MM.1S (cell line): ENCODE measurements around the gene CTAGE8.
"Not testable (repeated sequence)": the region's sequence is repeated elsewhere in the genome, so short reads cannot be mapped to it uniquely, and the experiment has no call there.

Source experiments
- DNase-seq: peaks from one replicate; pipeline ENCODE4 v3.0.0-alpha.2; 2015
- H2AFZ ChIP-seq: fragments of 300-600 bp; sonication (generic); 2 replicates; pipeline ENCODE4 v1.6.0; 2016; ENCODE audit warnings: antibody characterized with exemption, low read length
- H3F3A ChIP-seq: fragments of 300-600 bp; sonication (generic); 2 replicates; pipeline ENCODE4 v1.6.1; 2016; ENCODE audit warnings: mild to moderate bottlenecking, antibody characterized with exemption, low read length, moderate library complexity, mixed read lengths; ENCODE audit not compliant: insufficient read depth
- H3K27ac ChIP-seq: fragments of 300-600 bp; sonication (generic); 2 replicates; pipeline ENCODE4 v1.5.1; 2016; ENCODE audit warnings: mild to moderate bottlenecking, low read length
- H3K27me3 ChIP-seq: fragments of 300-600 bp; sonication (generic); replicated peaks from 2 replicates; pipeline ENCODE4 v1.6.0; 2016; ENCODE audit warnings: low read length; ENCODE audit not compliant: insufficient read depth
- H3K36me3 ChIP-seq: fragments of 300-600 bp; sonication (generic); replicated peaks from 2 replicates; pipeline ENCODE4 v1.6.1; 2016; ENCODE audit warnings: mild to moderate bottlenecking, low read length, mixed read lengths; ENCODE audit not compliant: insufficient read depth
- H3K4me1 ChIP-seq: fragments of 300-600 bp; sonication (generic); 2 replicates; pipeline ENCODE4 v1.6.1; 2016; ENCODE audit warnings: low read length, mixed read lengths
- H3K4me2 ChIP-seq: fragments of 300-600 bp; sonication (generic); 2 replicates; pipeline ENCODE4 v1.6.0; 2016; ENCODE audit warnings: low read depth, low read length
- H3K4me3 ChIP-seq: fragments of 300-600 bp; sonication (generic); 2 replicates; pipeline ENCODE4 v1.5.1; 2016; ENCODE audit warnings: low read length, mixed read lengths
- H3K79me2 ChIP-seq: fragments of 300-600 bp; sonication (generic); 2 replicates; pipeline ENCODE4 v1.6.1; 2016; ENCODE audit warnings: mixed run types, low read length, mixed read lengths
- H3K9ac ChIP-seq: fragments of 300-600 bp; sonication (generic); 2 replicates; pipeline ENCODE4 v1.6.1; 2016; ENCODE audit warnings: low read length, mixed read lengths
- H3K9me2 ChIP-seq: fragments of 300-600 bp; sonication (generic); replicated peaks from 2 replicates; pipeline ENCODE4 v1.6.1; 2016; ENCODE audit warnings: mild to moderate bottlenecking, low read length, mixed read lengths; ENCODE audit not compliant: insufficient read depth
- H3K9me3 ChIP-seq: fragments of 300-600 bp; sonication (generic); replicated peaks from 2 replicates; pipeline ENCODE4 v1.6.1; 2016; ENCODE audit warnings: mild to moderate bottlenecking, low read length, mixed read lengths; ENCODE audit not compliant: insufficient read depth
- H4K20me1 ChIP-seq: fragments of 300-600 bp; sonication (generic); 2 replicates; pipeline ENCODE4 v1.6.1; 2016; ENCODE audit warnings: mild to moderate bottlenecking, low read length, moderate library complexity, mixed read lengths; ENCODE audit not compliant: insufficient read depth

The CTAGE8 gene

DNA sequence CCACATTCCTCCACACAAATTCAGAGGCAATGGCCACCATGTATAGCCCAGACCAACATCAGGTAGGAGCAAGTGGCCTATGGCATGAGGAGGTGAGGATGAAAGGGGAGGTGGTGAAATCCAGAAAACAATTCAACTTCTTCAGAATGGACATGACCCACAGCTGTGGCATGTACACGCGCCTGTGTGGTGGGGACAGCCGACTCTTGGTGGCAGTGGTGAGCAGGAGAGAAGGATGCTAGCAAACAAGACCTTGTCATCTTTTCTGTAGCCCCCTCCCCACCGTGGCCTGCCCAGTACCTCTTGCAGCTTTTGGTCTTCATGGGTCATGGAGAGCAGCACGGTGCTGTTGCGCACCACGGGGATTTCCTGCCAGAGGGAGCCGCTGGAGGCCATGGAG lies 12.9 kb upstream of the CTAGE8 start:
- not testable (repeated sequence) for H3K27ac ChIP-seq, H3K4me2 ChIP-seq, H4K20me1 ChIP-seq, DNase-seq, H3K9me3 ChIP-seq, H3K4me3 ChIP-seq, H3F3A ChIP-seq, H3K36me3 ChIP-seq, H3K9me2 ChIP-seq, H3K9ac ChIP-seq, H3K27me3 ChIP-seq, H2AFZ ChIP-seq, H3K79me2 ChIP-seq, H3K4me1 ChIP-seq

DNA sequence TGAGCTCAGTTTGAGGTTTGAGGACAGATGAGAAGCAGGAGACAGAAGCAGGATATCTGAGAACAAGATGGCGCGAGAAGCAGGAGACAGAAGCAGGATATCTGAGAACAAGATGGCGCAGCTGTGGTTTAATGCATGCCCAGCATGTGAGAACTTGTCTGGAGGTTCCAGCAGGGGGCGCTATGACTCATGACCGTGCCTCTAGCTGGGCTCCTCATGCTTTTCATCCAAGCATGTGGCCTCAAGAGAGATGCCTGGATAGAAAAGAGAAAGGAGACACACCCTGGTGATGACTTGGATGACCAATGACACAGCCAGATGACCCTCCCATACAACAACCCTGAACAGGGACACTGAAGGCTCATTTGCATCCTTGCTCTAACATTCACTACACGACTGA lies 10.9 kb upstream of the CTAGE8 start:
- DNase-seq, H3K79me2 ChIP-seq, H3K4me2 ChIP-seq, H2AFZ ChIP-seq, H3K9me2 ChIP-seq, H3K9me3 ChIP-seq, H4K20me1 ChIP-seq, H3K4me1 ChIP-seq, H3K9ac ChIP-seq, H3K36me3 ChIP-seq, H3F3A ChIP-seq, H3K27me3 ChIP-seq, H3K27ac ChIP-seq, H3K4me3 ChIP-seq: not testable (repeated sequence)

DNA sequence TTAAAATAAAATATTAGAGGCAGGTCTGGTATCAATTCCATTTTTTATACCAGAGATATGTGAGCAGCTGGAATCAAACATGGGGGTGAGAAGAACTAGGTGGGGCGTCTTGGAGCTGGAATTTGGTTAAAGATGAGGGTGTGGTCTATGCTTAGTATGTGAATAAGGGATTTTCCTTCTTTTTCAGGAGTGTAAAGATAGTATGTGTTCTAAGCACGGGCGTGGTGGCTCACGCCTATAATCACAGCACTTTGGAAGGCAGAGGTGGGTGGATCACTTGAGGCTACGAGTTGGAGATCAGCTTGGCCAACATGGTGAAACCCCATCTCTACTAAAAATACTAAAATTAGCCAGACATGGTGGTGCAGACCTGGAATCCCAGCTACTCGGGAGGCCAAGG lies 6.2 kb upstream of the CTAGE8 start:
- not testable (repeated sequence) for H3K9ac ChIP-seq, H3K4me2 ChIP-seq, H3K79me2 ChIP-seq, H3F3A ChIP-seq, DNase-seq, H3K36me3 ChIP-seq, H3K4me3 ChIP-seq, H2AFZ ChIP-seq, H3K9me3 ChIP-seq, H3K27ac ChIP-seq, H4K20me1 ChIP-seq, H3K27me3 ChIP-seq, H3K9me2 ChIP-seq, H3K4me1 ChIP-seq

DNA sequence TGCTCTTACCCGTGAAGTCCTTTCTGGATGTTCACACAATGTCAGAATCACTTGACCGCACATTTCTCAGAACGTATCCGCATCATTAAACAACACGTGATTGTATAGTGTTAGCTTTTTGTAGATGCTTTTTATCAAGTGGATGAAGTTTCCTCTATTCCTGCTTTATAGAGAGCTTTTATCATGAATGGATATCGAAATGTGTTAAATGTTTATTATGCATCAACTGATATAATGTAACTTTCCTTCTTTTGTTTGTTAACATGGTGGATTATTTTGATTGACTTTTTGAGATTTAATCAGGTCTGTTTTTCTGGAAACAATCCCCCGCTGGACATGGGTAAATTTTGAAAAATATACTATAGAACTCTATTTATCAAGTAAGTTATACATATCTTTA lies 4.4 kb downstream of the CTAGE8 start, which contains the start of gene OR2A7:
Gene OR2A7, minus strand, starts transcription at position 101 of the 400 bp plus-strand sequence. CDS start 5,164 bp downstream, outside the sequence.
- H3K9me3 ChIP-seq, H3K79me2 ChIP-seq, H3F3A ChIP-seq, H3K4me2 ChIP-seq, H3K27me3 ChIP-seq, H3K9ac ChIP-seq, H3K9me2 ChIP-seq, DNase-seq, H3K4me3 ChIP-seq, H3K4me1 ChIP-seq, H2AFZ ChIP-seq, H3K36me3 ChIP-seq, H4K20me1 ChIP-seq, H3K27ac ChIP-seq: not testable (repeated sequence)

DNA sequence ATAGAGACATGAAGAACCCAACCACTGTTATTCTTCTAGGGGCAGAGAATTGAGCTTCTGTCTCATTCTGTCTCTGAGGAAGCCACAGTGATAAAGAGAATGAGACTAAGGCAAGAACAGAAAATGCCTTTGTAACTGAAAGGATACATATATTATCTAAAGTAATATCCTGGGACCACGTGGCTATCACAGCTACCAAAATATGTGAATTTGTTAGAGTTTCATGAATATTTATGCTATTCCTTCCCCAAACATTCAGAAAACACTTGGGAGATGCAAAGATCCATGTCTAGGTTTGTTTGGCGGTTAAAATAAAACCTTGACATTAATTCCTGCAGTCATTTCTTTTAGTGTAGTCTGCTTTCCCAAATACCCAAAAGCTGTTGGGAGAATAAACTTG lies 7.0 kb downstream of the CTAGE8 start:
- H2AFZ ChIP-seq, DNase-seq, H4K20me1 ChIP-seq, H3K4me2 ChIP-seq, H3K4me1 ChIP-seq, H3K36me3 ChIP-seq, H3K9me2 ChIP-seq, H3K4me3 ChIP-seq, H3F3A ChIP-seq, H3K27me3 ChIP-seq, H3K9ac ChIP-seq, H3K79me2 ChIP-seq, H3K27ac ChIP-seq, H3K9me3 ChIP-seq: not testable (repeated sequence)

DNA sequence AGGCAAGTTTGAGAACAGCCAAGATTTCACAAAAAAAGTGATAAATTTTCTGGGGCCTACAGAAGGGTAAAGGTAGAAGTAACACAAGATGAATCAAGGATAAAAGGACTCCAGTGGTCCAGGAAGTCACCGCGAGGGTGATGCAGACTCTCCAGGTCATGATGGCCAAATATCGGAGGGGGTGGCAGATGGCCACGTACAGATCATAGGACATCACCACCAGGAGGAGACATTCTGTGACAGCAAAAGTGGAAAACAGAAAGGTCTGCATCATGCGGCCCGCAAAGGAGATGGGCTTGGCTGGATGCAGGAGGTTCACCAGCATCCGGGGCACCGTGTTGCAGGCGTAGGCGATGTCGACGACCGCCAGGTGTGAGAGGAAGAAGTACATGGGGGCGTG lies 10.0 kb downstream of the CTAGE8 start:
- H4K20me1 ChIP-seq, H3F3A ChIP-seq, H3K4me1 ChIP-seq, H3K9me2 ChIP-seq, H3K9me3 ChIP-seq, DNase-seq, H3K4me3 ChIP-seq, H3K9ac ChIP-seq, H3K4me2 ChIP-seq, H2AFZ ChIP-seq, H3K27ac ChIP-seq, H3K36me3 ChIP-seq, H3K27me3 ChIP-seq, H3K79me2 ChIP-seq: not testable (repeated sequence)
